ENCODE results near the gene PYGL.

PYGL gene

DNA sequence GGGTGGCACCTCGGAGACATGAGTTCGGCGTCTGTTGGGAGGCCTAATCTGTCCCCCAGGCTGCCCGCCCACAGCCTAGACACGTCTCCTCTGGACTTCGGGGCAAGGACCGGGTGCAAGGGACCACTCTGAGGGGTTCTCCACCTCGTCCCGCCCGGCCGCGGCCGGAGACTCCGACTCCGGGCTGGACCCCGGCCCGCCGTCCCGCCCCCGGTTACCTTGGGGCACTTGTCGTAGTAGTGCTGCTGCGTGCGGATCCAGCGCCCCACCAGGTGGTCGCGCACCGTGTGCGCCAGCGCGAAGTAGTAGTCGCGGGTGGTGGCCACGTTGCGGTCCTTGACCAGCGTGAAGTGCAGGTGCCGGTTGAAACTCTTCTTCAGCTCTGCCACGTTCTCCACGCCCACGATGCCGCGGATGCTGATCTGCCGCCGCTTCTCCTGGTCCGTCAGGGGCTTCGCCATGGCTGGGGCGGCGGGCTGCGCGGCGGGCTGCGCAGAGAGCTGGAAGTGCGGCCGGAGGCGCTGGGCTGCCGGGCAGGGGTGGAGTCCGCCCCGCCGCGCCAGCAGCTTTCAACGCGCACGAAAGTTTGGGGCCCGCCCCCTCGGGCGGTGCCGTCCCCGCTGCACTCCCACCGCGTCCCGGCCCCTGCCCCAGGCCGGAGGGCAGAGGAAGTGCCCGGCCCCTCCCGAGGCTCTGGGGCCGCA is at the start of gene PYGL:
PYGL (minus strand) TSS at position 541 of the 704 bp plus-strand sequence; CDS start at position 461, 80 bp downstream.
- H3K79me2 ChIP-seq (ENCODE audit: control insufficient read depth, insufficient read depth, low read length, unreplicated experiment): peaks cover 42% of the 10 kb centered on the region
- peak within 1 kb of the TSS; percentile 97 for H2AFZ ChIP-seq (ENCODE audit: low read length, unreplicated experiment)
- H3K4me1 ChIP-seq (ENCODE audit: control insufficient read depth, insufficient read depth, low read length, unreplicated experiment): peaks cover 3% of the 10 kb centered on the region
- H3K36me3 ChIP-seq (ENCODE audit: insufficient read depth, low read length): peaks cover 13% of the 10 kb centered on the region; the same call in 1 of the 2 replicates
- no peaks in the 10 kb centered on the region for H3K27me3 ChIP-seq (ENCODE audit: insufficient read depth, low read length)
- H3K27ac ChIP-seq (ENCODE audit: low read depth, low read length): peak within 1 kb of the TSS; percentile 65
- H3K4me3 ChIP-seq (ENCODE audit: low read depth, low read length): peak within 1 kb of the TSS; percentile 85

DNA sequence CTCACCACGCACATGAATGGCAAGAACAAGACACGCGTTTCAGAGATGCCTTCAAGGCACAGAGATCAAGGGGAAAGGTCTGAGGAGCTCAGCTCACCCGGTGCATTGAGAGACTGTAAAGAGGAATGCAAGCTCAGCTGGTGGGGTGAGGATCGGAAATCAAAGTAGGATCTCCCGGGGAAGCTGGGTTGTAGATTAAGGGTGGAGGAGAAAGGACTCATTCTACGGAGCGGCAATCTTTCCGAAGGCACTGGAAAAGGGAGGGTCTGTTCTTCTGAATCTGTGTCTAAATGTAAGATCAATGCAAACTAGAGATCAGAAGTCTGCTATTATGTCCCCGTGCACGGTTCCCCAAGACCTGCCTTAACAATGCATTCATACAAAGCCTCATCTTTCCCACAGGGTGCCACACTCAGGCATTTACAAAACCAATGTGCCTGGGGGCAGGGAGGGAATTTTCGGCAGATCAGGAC is 41.6 kb upstream of the PYGL start:
- Histone ChIP-seq H3K79me2 (ENCODE audit: control insufficient read depth, insufficient read depth, low read length, unreplicated experiment) (no peaks in the 10 kb centered on the region), H3K27me3 (ENCODE audit: insufficient read depth, low read length) (0 out of 2 replicates have a peak, but pooled peaks cover 2% of the 10 kb centered on the region), H3K4me1 (ENCODE audit: control insufficient read depth, insufficient read depth, low read length, unreplicated experiment) (peaks cover 11% of the 10 kb centered on the region), H3K36me3 (ENCODE audit: insufficient read depth, low read length) (no peaks in the 10 kb centered on the region), H3K4me3 (ENCODE audit: low read depth, low read length) (no peak overlapping the region), H2AFZ (ENCODE audit: low read length, unreplicated experiment) (no peak overlapping the region), H3K27ac (ENCODE audit: low read depth, low read length) (no peak overlapping the region)

DNA sequence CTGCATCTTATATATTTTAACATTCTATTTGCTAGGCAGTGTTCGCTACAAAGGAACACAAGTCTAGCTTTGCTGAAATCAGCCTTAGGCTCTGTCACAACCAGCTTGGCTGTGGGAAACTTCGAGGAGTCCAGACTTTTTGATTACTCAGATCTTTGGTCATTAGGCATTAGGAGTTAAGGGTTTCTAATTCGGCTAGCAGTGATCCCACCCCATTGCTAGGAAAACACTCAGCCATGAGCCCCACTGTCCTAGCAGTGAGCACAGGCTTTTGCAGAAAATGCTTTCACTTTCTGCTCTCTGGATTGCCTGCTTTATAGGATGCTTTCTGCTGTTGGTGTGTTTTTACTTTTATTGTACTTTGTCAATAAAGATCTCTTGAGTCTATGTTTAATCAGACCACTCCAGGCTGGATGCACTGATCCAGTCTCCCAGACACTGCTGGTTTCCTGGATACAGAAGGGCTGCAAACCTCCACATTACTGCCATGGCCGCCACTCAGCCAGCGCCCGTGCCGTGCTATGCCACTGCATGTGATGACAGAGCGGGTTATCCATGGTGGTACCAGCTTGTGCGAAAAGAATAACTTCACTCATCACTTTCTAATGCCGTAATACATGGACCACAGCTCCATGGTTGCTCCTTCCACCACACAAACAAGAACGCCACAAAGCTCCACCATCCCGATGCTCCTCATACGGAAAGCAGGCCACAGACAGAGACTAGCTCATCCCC is 41.0 kb upstream of the PYGL start:
- H3K36me3 ChIP-seq (ENCODE audit: insufficient read depth, low read length): no peaks in the 10 kb centered on the region

DNA sequence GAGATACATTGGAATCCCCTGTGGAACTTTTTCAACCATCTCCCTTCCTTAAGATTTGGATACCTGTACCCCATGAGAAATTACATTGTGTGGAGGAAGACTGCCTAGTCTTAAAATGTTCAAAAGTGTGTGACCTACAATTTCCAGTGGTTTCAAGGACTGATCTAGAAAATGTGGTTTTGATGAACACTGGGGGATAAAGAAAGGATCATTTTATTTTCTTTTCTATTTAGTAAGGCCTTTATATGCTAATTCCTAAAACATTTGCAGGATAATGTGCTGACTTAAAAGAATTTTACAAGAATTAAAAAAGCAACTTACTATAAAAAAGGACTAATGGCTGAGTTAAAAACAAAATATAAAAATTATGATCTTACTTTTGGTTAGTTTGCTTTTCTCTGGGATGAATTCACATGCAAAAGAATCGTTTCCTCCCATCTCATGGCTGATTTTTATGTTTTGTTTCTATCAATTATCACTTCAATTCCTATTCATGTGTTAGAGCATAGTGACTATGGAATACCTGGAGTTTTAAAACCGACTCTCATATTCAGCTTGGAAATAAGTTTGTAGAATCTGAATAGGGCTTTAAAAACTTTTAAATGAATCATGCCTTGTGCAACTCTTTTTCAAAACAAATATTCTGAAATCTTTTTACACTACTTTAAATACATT is 39.9 kb upstream of the PYGL start:
- no peak overlapping the region for H3K27ac ChIP-seq (ENCODE audit: low read depth, low read length)
- H3K36me3 ChIP-seq (ENCODE audit: insufficient read depth, low read length): no peaks in the 10 kb centered on the region
- H2AFZ ChIP-seq (ENCODE audit: low read length, unreplicated experiment): no peak overlapping the region
- no peaks in the 10 kb centered on the region for H3K79me2 ChIP-seq (ENCODE audit: control insufficient read depth, insufficient read depth, low read length, unreplicated experiment)
- no peak overlapping the region for H3K4me3 ChIP-seq (ENCODE audit: low read depth, low read length)
- 0 out of 2 replicates have a peak, but pooled peaks cover 6% of the 10 kb centered on the region for H3K27me3 ChIP-seq (ENCODE audit: insufficient read depth, low read length)
- peaks cover 11% of the 10 kb centered on the region for H3K4me1 ChIP-seq (ENCODE audit: control insufficient read depth, insufficient read depth, low read length, unreplicated experiment)

More for the DNA sequence above, 41.0 kb upstream of the PYGL start:
- H3K79me2 ChIP-seq (ENCODE audit: control insufficient read depth, insufficient read depth, low read length, unreplicated experiment): no peaks in the 10 kb centered on the region
- H2AFZ ChIP-seq (ENCODE audit: low read length, unreplicated experiment): peak overlapping the region; percentile 19
- peak overlapping the region; percentile 33; the same call in 1 of the 2 replicates for H3K4me3 ChIP-seq (ENCODE audit: low read depth, low read length)
- H3K27ac ChIP-seq (ENCODE audit: low read depth, low read length): no peak overlapping the region
- 0 out of 2 replicates have a peak, but pooled peaks cover 6% of the 10 kb centered on the region for H3K27me3 ChIP-seq (ENCODE audit: insufficient read depth, low read length)
- H3K4me1 ChIP-seq (ENCODE audit: control insufficient read depth, insufficient read depth, low read length, unreplicated experiment): peaks cover 11% of the 10 kb centered on the region

DNA sequence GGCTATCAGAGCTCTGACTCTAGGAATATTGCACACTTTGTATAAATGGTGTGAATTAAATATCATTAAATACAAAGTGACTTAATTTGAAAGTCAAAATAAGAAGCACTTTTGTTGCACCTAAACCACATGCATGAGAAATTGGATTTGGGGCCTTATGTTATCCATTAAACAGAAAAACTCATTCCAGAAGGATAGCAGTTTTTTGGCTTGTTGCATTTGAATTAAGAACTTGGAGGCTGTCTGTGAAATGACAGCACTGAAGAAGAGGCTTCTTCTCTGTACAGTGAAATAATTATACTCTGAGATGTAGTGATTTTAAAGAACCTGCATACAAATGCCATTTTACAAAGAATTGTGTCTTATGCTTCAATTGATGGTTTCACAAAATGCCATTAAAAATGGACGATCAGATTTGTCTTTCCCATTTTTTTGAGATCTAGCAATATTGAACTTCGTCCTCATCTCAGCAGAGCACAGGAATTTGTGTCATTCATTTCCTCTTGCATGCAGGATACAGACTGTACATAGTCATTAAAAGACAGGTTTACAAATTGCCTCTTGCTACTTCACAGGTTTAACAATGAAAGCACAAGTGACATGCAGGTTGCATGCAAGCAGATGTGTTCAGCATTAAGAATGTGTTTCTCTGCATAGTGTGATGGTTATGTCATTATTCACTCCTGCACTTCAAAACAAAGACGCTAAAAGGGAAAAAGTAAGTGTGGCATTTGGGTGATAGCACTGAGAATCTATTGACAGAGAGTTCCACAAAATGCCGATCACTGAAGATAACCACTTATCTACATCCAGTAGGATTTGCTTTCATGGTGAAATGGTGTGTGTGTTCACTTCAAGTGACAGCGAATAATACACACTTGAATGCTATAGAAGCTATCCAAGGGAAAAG is 35.9 kb upstream of the PYGL start:
- Histone ChIP-seq H3K27ac (ENCODE audit: low read depth, low read length) (no peak overlapping the region), H3K36me3 (ENCODE audit: insufficient read depth, low read length) (no peaks in the 10 kb centered on the region), H3K4me1 (ENCODE audit: control insufficient read depth, insufficient read depth, low read length, unreplicated experiment) (peaks cover 7% of the 10 kb centered on the region), H3K79me2 (ENCODE audit: control insufficient read depth, insufficient read depth, low read length, unreplicated experiment) (no peaks in the 10 kb centered on the region), H3K27me3 (ENCODE audit: insufficient read depth, low read length) (0 out of 2 replicates have a peak, but pooled peaks cover 6% of the 10 kb centered on the region), H2AFZ (ENCODE audit: low read length, unreplicated experiment) (no peak overlapping the region), H3K4me3 (ENCODE audit: low read depth, low read length) (no peak overlapping the region)

DNA sequence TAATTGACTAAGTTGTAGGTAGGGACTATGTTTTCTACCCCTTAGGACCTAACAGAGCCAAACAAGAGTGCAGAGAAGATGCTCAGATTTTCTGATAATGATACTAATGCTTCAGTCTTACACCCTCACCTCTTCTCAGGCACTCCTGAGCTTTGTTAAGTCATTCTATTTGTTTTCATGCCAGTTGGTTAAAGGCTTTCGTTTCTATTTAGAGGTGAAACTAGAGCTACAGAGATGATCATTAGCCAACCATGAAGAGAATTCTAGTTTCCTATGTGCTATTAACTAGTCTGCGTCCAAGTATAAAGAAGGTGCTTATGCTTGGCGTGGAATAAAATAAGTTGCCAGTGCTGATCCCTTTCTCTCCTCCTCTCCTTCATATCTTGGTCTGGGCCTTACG is 34.6 kb upstream of the PYGL start:
- no peak overlapping the region for H2AFZ ChIP-seq (ENCODE audit: low read length, unreplicated experiment)
- no peak overlapping the region for H3K4me3 ChIP-seq (ENCODE audit: low read depth, low read length)
- H3K27ac ChIP-seq (ENCODE audit: low read depth, low read length): no peak overlapping the region
- no peaks in the 10 kb centered on the region for H3K36me3 ChIP-seq (ENCODE audit: insufficient read depth, low read length)
- 0 out of 2 replicates have a peak, but pooled peaks cover 6% of the 10 kb centered on the region for H3K27me3 ChIP-seq (ENCODE audit: insufficient read depth, low read length)
- no peaks in the 10 kb centered on the region for H3K79me2 ChIP-seq (ENCODE audit: control insufficient read depth, insufficient read depth, low read length, unreplicated experiment)
- H3K4me1 ChIP-seq (ENCODE audit: control insufficient read depth, insufficient read depth, low read length, unreplicated experiment): no peaks in the 10 kb centered on the region

DNA sequence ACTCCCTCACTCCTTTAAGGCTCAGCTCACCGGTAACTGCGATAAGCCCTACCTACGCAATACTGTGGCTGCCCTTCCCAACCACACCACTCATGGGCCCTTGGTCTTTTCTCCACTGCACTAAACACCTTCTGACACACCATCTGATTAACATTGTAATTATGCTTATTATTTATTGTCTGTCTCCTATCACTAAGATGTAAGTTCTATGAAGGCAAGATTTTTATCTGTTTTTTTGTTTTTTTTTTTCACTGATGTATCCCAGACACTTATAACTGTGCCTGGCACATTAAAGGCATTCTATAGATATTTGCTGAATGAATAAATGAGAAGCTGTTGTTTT is 34.2 kb upstream of the PYGL start:
- no peaks in the 10 kb centered on the region for H3K79me2 ChIP-seq (ENCODE audit: control insufficient read depth, insufficient read depth, low read length, unreplicated experiment)
- no peak overlapping the region for H3K4me3 ChIP-seq (ENCODE audit: low read depth, low read length)
- no peak overlapping the region for H2AFZ ChIP-seq (ENCODE audit: low read length, unreplicated experiment)
- 0 out of 2 replicates have a peak, but pooled peaks cover 6% of the 10 kb centered on the region for H3K27me3 ChIP-seq (ENCODE audit: insufficient read depth, low read length)
- H3K27ac ChIP-seq (ENCODE audit: low read depth, low read length): no peak overlapping the region
- no peaks in the 10 kb centered on the region for H3K36me3 ChIP-seq (ENCODE audit: insufficient read depth, low read length)
- H3K4me1 ChIP-seq (ENCODE audit: control insufficient read depth, insufficient read depth, low read length, unreplicated experiment): no peaks in the 10 kb centered on the region

DNA sequence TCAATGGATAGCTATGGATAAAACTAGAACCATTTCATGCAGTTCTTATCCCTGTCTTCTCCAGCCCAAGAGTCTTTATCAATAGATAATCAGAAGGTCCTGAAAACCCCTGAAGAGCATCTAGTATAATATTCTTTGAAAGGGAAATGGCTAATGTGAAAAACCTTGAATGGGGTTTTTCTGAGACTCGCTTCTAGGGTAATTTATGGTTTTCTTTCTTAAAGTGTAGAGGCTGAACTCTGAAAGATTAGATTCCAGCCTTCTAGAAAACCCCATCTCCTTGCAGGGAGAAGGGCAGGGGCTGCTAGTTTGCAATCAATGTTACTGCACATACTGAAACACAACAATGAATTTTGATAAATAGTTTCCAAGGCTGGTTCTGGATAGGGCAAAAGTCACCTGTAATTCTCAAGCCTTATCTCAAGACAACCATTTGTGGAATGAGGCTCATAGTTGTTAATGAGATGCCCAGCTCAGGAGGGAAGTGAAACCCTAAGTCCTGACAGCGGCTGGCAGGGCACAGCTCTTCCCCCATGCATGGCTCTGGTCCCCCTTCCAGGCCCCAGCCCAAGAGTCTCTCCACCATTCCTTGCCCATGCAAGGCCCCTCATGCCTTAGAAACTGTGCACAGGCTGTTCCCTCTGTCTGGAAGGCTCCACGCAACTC is 33.7 kb upstream of the PYGL start:
- no peak overlapping the region for H2AFZ ChIP-seq (ENCODE audit: low read length, unreplicated experiment)
- no peaks in the 10 kb centered on the region for H3K36me3 ChIP-seq (ENCODE audit: insufficient read depth, low read length)
- H3K27me3 ChIP-seq (ENCODE audit: insufficient read depth, low read length): 0 out of 2 replicates have a peak, but pooled peaks cover 6% of the 10 kb centered on the region
- no peaks in the 10 kb centered on the region for H3K79me2 ChIP-seq (ENCODE audit: control insufficient read depth, insufficient read depth, low read length, unreplicated experiment)
- no peak overlapping the region for H3K4me3 ChIP-seq (ENCODE audit: low read depth, low read length)
- no peaks in the 10 kb centered on the region for H3K4me1 ChIP-seq (ENCODE audit: control insufficient read depth, insufficient read depth, low read length, unreplicated experiment)
- no peak overlapping the region for H3K27ac ChIP-seq (ENCODE audit: low read depth, low read length)

DNA sequence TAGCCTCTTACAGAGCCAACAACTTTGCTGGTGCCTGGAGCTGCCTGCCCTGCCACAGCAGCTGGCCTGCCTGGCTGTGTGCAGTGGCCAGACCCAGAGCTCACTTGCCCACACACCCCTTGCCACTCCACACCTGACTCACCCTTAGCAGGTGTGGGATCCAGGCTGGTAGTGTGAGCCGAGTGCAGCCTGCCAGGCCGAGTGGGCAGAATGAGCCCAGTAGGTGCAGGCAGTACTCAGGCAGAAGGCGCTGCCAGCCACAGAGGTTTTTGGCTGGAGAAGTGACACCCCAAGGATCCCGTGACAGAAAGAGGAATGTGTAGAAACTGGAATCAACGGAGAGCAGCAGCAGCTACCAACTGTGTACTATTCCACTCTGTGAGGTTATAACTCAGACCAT is 29.8 kb upstream of the PYGL start:
- Histone ChIP-seq H3K27ac (ENCODE audit: low read depth, low read length) (no peak overlapping the region), H2AFZ (ENCODE audit: low read length, unreplicated experiment) (no peak overlapping the region), H3K79me2 (ENCODE audit: control insufficient read depth, insufficient read depth, low read length, unreplicated experiment) (no peaks in the 10 kb centered on the region)

More for the DNA sequence above, 29.8 kb upstream of the PYGL start:
- Histone ChIP-seq H3K4me1 (ENCODE audit: control insufficient read depth, insufficient read depth, low read length, unreplicated experiment) (no peaks in the 10 kb centered on the region), H3K4me3 (ENCODE audit: low read depth, low read length) (no peak overlapping the region), H3K27me3 (ENCODE audit: insufficient read depth, low read length) (no peaks in the 10 kb centered on the region), H3K36me3 (ENCODE audit: insufficient read depth, low read length) (no peaks in the 10 kb centered on the region)
